GM12878 (cell line): Measurements from ENCODE around the gene CLSTN2. TPM values are rescaled to one million over a fixed set of nuclear protein-coding genes. Genes with fewer than 3 reads are reported as not detected.

Source experiments
- ATAC-seq: fragments of 200-7000 bp; cut with Tn5 transposase; 3 replicates; pipeline ENCODE4 v1.9.1; 2020; ENCODE audit warnings: mild to moderate bottlenecking, moderate library complexity
- BruUV-seq: library from RNA; stranded (reverse); fragments of 400-500 nt; replicated peaks from 2 replicates; lab custom pipeline; 2021; lab: Mats Ljungman, UMichigan
- CTCF ChIA-PET: fragments of 300-600 bp; sonication (Branson Sonifier 250); formaldehyde crosslinking; extraction: SDS; loops from one replicate; lab custom pipeline; 2021; ENCODE audit warnings: inconsistent platforms; lab: Yijun Ruan, JAX
- POLR2A ChIA-PET: fragments of 350-600 bp; formaldehyde crosslinking; extraction: SDS; loops from one replicate; lab custom pipeline; 2021; ENCODE audit warnings: inconsistent platforms; lab: Charles Lee
- RAD21 ChIA-PET: fragments of 300-600 bp; sonication (Branson Sonifier 250); formaldehyde crosslinking; loops from one replicate; lab custom pipeline; 2023; ENCODE audit warnings: antibody characterized with exemption; ENCODE audit not compliant: unreplicated experiment; lab: Charles Lee
- SMC1A ChIA-PET: fragments of 300-600 bp; sonication (Branson Sonifier 250); formaldehyde crosslinking; loops from one replicate; lab custom pipeline; 2023; ENCODE audit not compliant: unreplicated experiment, uncharacterized antibody; lab: Charles Lee
- DNase-seq: peaks from one replicate; pipeline ENCODE4 v3.0.0-alpha.2; 2011; ENCODE audit warnings: low read depth, low spot score
- FAIRE-seq: peaks from 3 replicates; lab custom pipeline; 2011; peaks lifted over from hg19 to GRCh38; lab: Jason Lieb, UNC
- H2AFZ ChIP-seq: 2 replicates; pipeline ENCODE4 v1.6.0; 2011; ENCODE audit warnings: low read depth, low read length, control low read depth; ENCODE audit not compliant: control insufficient read depth
- H3K27ac ChIP-seq: 2 replicates; pipeline ENCODE4 v1.5.1; 2011; ENCODE audit warnings: control low read depth; ENCODE audit not compliant: control insufficient read depth, insufficient read depth
- H3K27me3 ChIP-seq, 2 experiments: replicated peaks in 1 of 2; 2 replicates each; pipeline versions ENCODE4 v1.6.0 to v1.6.1; 2011; ENCODE audit warnings: low read length in 1 of 2; ENCODE audit not compliant: control insufficient read depth in 2 of 2, insufficient read depth in 2 of 2
- H3K36me3 ChIP-seq, 2 experiments: 2 replicates each; pipeline ENCODE4 v1.5.1; 2011; ENCODE audit warnings: low read length in 1 of 2; ENCODE audit not compliant: control insufficient read depth in 2 of 2, insufficient read depth in 2 of 2
- H3K4me1 ChIP-seq: 2 replicates; pipeline ENCODE4 v1.6.1; 2011; ENCODE audit warnings: mild to moderate bottlenecking, low read length, moderate library complexity, mixed read lengths; ENCODE audit not compliant: control insufficient read depth, insufficient read depth
- H3K4me2 ChIP-seq: 2 replicates; pipeline ENCODE4 v1.6.0; 2011; ENCODE audit warnings: control low read depth; ENCODE audit not compliant: control insufficient read depth, insufficient read depth
- H3K4me3 ChIP-seq: fragments of 200-600 bp; sonication (generic); 2 replicates; pipeline ENCODE4 v1.5.1; 2016
- H3K79me2 ChIP-seq: 2 replicates; pipeline ENCODE4 v1.6.0; 2011; ENCODE audit warnings: low read length; ENCODE audit not compliant: control insufficient read depth, insufficient read depth
- H3K9ac ChIP-seq: 2 replicates; pipeline ENCODE4 v1.8.0; 2011; ENCODE audit warnings: low read length, control low read depth, mixed read lengths; ENCODE audit not compliant: control insufficient read depth, insufficient read depth
- H3K9me3 ChIP-seq: replicated peaks from 3 replicates; pipeline ENCODE4 v1.5.1; 2011; ENCODE audit warnings: mild to moderate bottlenecking, low read length; ENCODE audit not compliant: control insufficient read depth, insufficient read depth
- H4K20me1 ChIP-seq: 2 replicates; pipeline ENCODE4 v1.6.0; 2011; ENCODE audit not compliant: control insufficient read depth, insufficient read depth
- ASH2L ChIP-seq: fragments of 300-600, 200-600 bp; sonication (generic); IDR thresholded peaks from 2 replicates; pipeline ENCODE4 v1.6.1; 2017; ENCODE audit warnings: low read depth, mild to moderate bottlenecking, borderline replicate concordance
- BHLHE40 ChIP-seq, 2 experiments: fragments of 450-650 bp in 1 of 2; IDR thresholded peaks; 2 replicates each; pipeline ENCODE4 v1.6.1; 2011 to 2017; ENCODE audit warnings: low read depth in 2 of 2, borderline replicate concordance in 1 of 2, improper control_type of control experiment in 1 of 2, low read length in 1 of 2, mild to moderate bottlenecking in 1 of 2
- IRF3 ChIP-seq: fragments of 450-650 bp; IDR thresholded peaks from 2 replicates; pipeline ENCODE4 v1.6.1; 2014; ENCODE audit warnings: mild to moderate bottlenecking
- IRF4 ChIP-seq: IDR thresholded peaks from 2 replicates; pipeline ENCODE4 v1.6.1; 2011; ENCODE audit warnings: low read depth, low read length
- JUNB ChIP-seq: IDR thresholded peaks from 2 replicates; pipeline ENCODE4 v1.6.1; 2016; ENCODE audit warnings: antibody characterized with exemption, mild to moderate bottlenecking
- POU2F2 ChIP-seq: IDR thresholded peaks from 3 replicates; pipeline ENCODE4 v1.6.1; 2011; ENCODE audit warnings: low read depth, mild to moderate bottlenecking, low read length, borderline replicate concordance
- SIX5 ChIP-seq: IDR thresholded peaks from 2 replicates; pipeline ENCODE4 v1.6.1; 2011; ENCODE audit warnings: mild to moderate bottlenecking, low read depth, low read length, moderate library complexity; ENCODE audit not compliant: severe bottlenecking
- STAT3 ChIP-seq: IDR thresholded peaks from 2 replicates; pipeline ENCODE4 v1.6.1; 2011; ENCODE audit warnings: low read depth, low read length, improper control_type of control experiment
- WRNIP1 ChIP-seq: IDR thresholded peaks from 2 replicates; pipeline ENCODE4 v1.6.1; 2011; ENCODE audit warnings: low read depth, low read length, improper control_type of control experiment, borderline replicate concordance
- ZBTB40 ChIP-seq: fragments of 450-650 bp; IDR thresholded peaks from 2 replicates; pipeline ENCODE4 v1.6.1; 2016; ENCODE audit warnings: mild to moderate bottlenecking, moderate library complexity, borderline replicate concordance
- ZNF207 ChIP-seq: fragments of 450-650 bp; IDR thresholded peaks from 2 replicates; pipeline ENCODE4 v1.6.1; 2014; ENCODE audit warnings: antibody characterized with exemption, mild to moderate bottlenecking, borderline replicate concordance
- ZNF217 ChIP-seq: fragments of 450-650 bp; IDR thresholded peaks from 2 replicates; pipeline ENCODE4 v1.6.1; 2017; ENCODE audit warnings: antibody characterized with exemption, mild to moderate bottlenecking
- WGBS: methylation state at CpG from one replicate; pipeline ENCODE4 v1.1.6; 2016; ENCODE audit warnings: low lambda C conversion rate; ENCODE audit not compliant: insufficient replicate concordance, insufficient coverage; ENCODE audit errors: missing lambda C conversion rate; 5-methylcytosine and 5-hydroxymethylcytosine counted together
- in situ Hi-C: fragments of 300-500 bp; cut with MboI; formaldehyde crosslinking; loops from 9 replicates; pipeline ENCODE4 v1.14.3; 2018; ENCODE audit warnings: mixed read lengths
- intact Hi-C: fragments of 100-400 bp; cut with micrococcal nuclease; formaldehyde crosslinking; loops from one replicate; pipeline ENCODE4 v1.14.2; 2022; ENCODE audit not compliant: unreplicated experiment
- polyA plus RNA-seq, 11 experiments: library from polyadenylated mRNA; depleted of rRNA in 4 of 11; unstranded in 6 of 11; stranded (reverse) in 5 of 11; fragments of >200 nt; fragmentation: Nextera tagmentation in 4 of 11; fragmentation: Illumina TruSeq in 1 of 11; extraction: Ambion mirVana in 4 of 11; extraction: Trizol in 1 of 11; gene quantifications; 1 replicate in 1 of 11; 2 replicates in 10 of 11; pipeline versions ENCODE4 v1.2.1 to v1.2.3, GENCODE V29; 2011 to 2016; ENCODE audit warnings: inconsistent platforms in 2 of 11, missing spikeins in 2 of 11, low read depth in 1 of 11
- total RNA-seq, 4 experiments: library from RNA; depleted of rRNA in 3 of 4; stranded (reverse); fragments of >200 nt in 3 of 4; fragmentation: Illumina TruSeq in 1 of 4; extraction: Trizol in 1 of 4; gene quantifications; 2 replicates each; pipeline versions ENCODE4 v1.2.1 to v1.2.3, GENCODE V29; 2013 to 2021

Gene CLSTN2
- total and polyA plus RNA-seq, 10 of the 15 experiments (the other 5 are each of a cell fraction or from before 2014, with no cell fraction given): under 0.01 to 0.10 (median under 0.01) TPM; not detected in 5

- ChIA-PET RAD21 (no interaction called here), POLR2A (no interaction called here), CTCF (no interaction called here)
- Histone ChIP-seq H3K4me3 (no peak overlapping the region), H3K27me3 (no peaks in the 10 kb centered on the region; a peak in 1 of 4 replicates), H4K20me1 (no peaks in the 10 kb centered on the region), H3K27ac (no peak overlapping the region), H3K9me3 (no peaks in the 10 kb centered on the region), H3K4me1 (no peaks in the 10 kb centered on the region), H3K4me2 (no peak overlapping the region), H3K36me3 (no peaks in the 10 kb centered on the region), H3K79me2 (no peaks in the 10 kb centered on the region), H3K9ac (no peak overlapping the region)
- 2% methylated on average over 4 of the region's 4 CpGs for WGBS
- ATAC-seq: no peak
- no peak for FAIRE-seq
- intact Hi-C loops: no loop called here
- in situ Hi-C loops: no loop called here
- no TSS peak for BruUV-seq
- no peak for DNase-seq
- no peak for TF ChIP-seq POU2F2
- TF ChIP-seq, all 136 proteins: peak for 0
- SMC1A ChIA-PET: interaction anchor here (1.0 kb wide), 1 partner anchor 23 kb away, joined by 3 read pairs; no protein-coding TSS in a partner anchor
- H2AFZ ChIP-seq: no peak overlapping the region
These were observed 143.4 kb downstream of the CLSTN2 start for GRCh38 chr3:140078343-140078742.

- no peak for ATAC-seq
- no peaks in the 10 kb centered on the region; a peak in 1 of 4 replicates for H3K27me3 ChIP-seq
- TF ChIP-seq IRF3: no peak
- no peak for TF ChIP-seq ZNF217
- no peak for TF ChIP-seq SIX5
- TF ChIP-seq BHLHE40 (IDR thresholded peaks at IDR 0.05; ENCODE audit: borderline replicate concordance in 1 of 2, low read depth in 2 of 2, low read length in 1 of 2): no peak
- TF ChIP-seq ASH2L: no peak
- TF ChIP-seq ZNF207: no peak
- TF ChIP-seq ZBTB40: no peak
- TF ChIP-seq IRF4: no peak
- TF ChIP-seq POU2F2: no peak
- TF ChIP-seq JUNB: no peak
- no peak for TF ChIP-seq WRNIP1
- TF ChIP-seq STAT3: no peak
- intact Hi-C loops: no loop called here
- no peak overlapping the region for H3K4me3 ChIP-seq
- H3K27ac ChIP-seq: no peak overlapping the region
- no peak overlapping the region for H3K4me2 ChIP-seq
- ChIA-PET SMC1A (no interaction called here), CTCF (no interaction called here), RAD21 (no interaction called here), POLR2A (no interaction called here)
- no peak for DNase-seq
- H3K79me2 ChIP-seq: no peaks in the 10 kb centered on the region
- FAIRE-seq: no peak
- in situ Hi-C loops: no loop called here
- H3K9ac ChIP-seq: no peak overlapping the region
- H3K4me1 ChIP-seq: no peaks in the 10 kb centered on the region
- no TSS peak for BruUV-seq
- whole genome bisulfite sequencing: 24% methylated on average over 1 of the region's 1 CpG
- H2AFZ ChIP-seq: no peak overlapping the region
- no peaks in the 10 kb centered on the region for H3K36me3 ChIP-seq
- no peaks in the 10 kb centered on the region for H3K9me3 ChIP-seq
- no peaks in the 10 kb centered on the region for H4K20me1 ChIP-seq
These were observed 144.0 kb downstream of the CLSTN2 start for GRCh38 chr3:140078940-140079339.
